HUES6 (cell line): ENCODE measurements around the gene SLC26A4.
"Not testable (repeated sequence)": the region's sequence is repeated elsewhere in the genome, so short reads cannot be mapped to it uniquely, and the experiment has no call there.

Source experiments
- H3K27ac ChIP-seq: 2 replicates; pipeline ENCODE4 v1.7.0; 2013; ENCODE audit warnings: low read depth, mild to moderate bottlenecking, low read length, inconsistent platforms
- H3K27me3 ChIP-seq: 2 replicates; pipeline ENCODE4 v1.6.1; 2013; ENCODE audit warnings: low read length; ENCODE audit not compliant: control insufficient read depth, insufficient read depth
- H3K36me3 ChIP-seq: 2 replicates; pipeline ENCODE4 v1.6.1; 2013; ENCODE audit warnings: low read length; ENCODE audit not compliant: control insufficient read depth, insufficient read depth
- H3K4me1 ChIP-seq: 2 replicates; pipeline ENCODE4 v1.6.1; 2013; ENCODE audit warnings: low read length; ENCODE audit not compliant: control insufficient read depth, insufficient read depth
- H3K4me3 ChIP-seq: 2 replicates; pipeline ENCODE4 v1.5.1; 2013; ENCODE audit warnings: low read depth, low read length
- H3K9ac ChIP-seq: one replicate; pipeline ENCODE4 v1.6.1; 2013; ENCODE audit warnings: mild to moderate bottlenecking, low read length
- H3K9me3 ChIP-seq: 2 replicates; pipeline ENCODE4 v1.6.1; 2013; ENCODE audit warnings: low read depth, low read length; ENCODE audit not compliant: control insufficient read depth, insufficient read depth

Gene SLC26A4

GRCh38 chr7:107631588-107632491, 28.8 kb upstream of the SLC26A4 start:
- Histone ChIP-seq H3K27ac (no peak overlapping the region), H3K9ac (no peak overlapping the region), H3K4me3 (no peak overlapping the region), H3K36me3 (no peaks in the 10 kb centered on the region), H3K27me3 (no peaks in the 10 kb centered on the region), H3K9me3 (no peaks in the 10 kb centered on the region), H3K4me1 (peaks cover 8% of the 10 kb centered on the region; the same call in 1 of the 2 replicates)

- Histone ChIP-seq H3K9ac (no peak overlapping the region), H3K27ac (no peak overlapping the region), H3K4me3 (no peak overlapping the region), H3K9me3 (no peaks in the 10 kb centered on the region), H3K27me3 (no peaks in the 10 kb centered on the region), H3K4me1 (peaks cover 8% of the 10 kb centered on the region; the same call in 1 of the 2 replicates), H3K36me3 (no peaks in the 10 kb centered on the region)
Observed at GRCh38 chr7:107632492-107632865, 28.1 kb upstream of the SLC26A4 start.

GRCh38 chr7:107638594-107638993, 22.0 kb upstream of the SLC26A4 start:
- H3K36me3 ChIP-seq = no peaks in the 10 kb centered on the region
- H3K9ac ChIP-seq = no peak overlapping the region
- H3K27ac ChIP-seq = no peak overlapping the region
- H3K4me1 ChIP-seq = no peaks in the 10 kb centered on the region
- no peaks in the 10 kb centered on the region; the same call in 1 of the 2 replicates for H3K27me3 ChIP-seq
- no peak overlapping the region for H3K4me3 ChIP-seq
- no peaks in the 10 kb centered on the region for H3K9me3 ChIP-seq

GRCh38 chr7:107639070-107639469, 21.6 kb upstream of the SLC26A4 start:
- not testable (repeated sequence) for H3K27ac ChIP-seq, H3K27me3 ChIP-seq, H3K4me3 ChIP-seq

GRCh38 chr7:107641676-107642075, 19.0 kb upstream of the SLC26A4 start:
- Histone ChIP-seq H3K9ac (no peak overlapping the region), H3K4me1 (no peaks in the 10 kb centered on the region), H3K36me3 (no peaks in the 10 kb centered on the region), H3K9me3 (no peaks in the 10 kb centered on the region), H3K4me3 (no peak overlapping the region), H3K27ac (no peak overlapping the region), H3K27me3 (no peaks in the 10 kb centered on the region; the same call in 1 of the 2 replicates)

More at GRCh38 chr7:107639070-107639469, 21.6 kb upstream of the SLC26A4 start:
- H3K36me3 ChIP-seq, H3K9me3 ChIP-seq, H3K9ac ChIP-seq, H3K4me1 ChIP-seq: not testable (repeated sequence)

GRCh38 chr7:107642501-107642900, 18.1 kb upstream of the SLC26A4 start:
- no peak overlapping the region for H3K27ac ChIP-seq
- no peaks in the 10 kb centered on the region for H3K36me3 ChIP-seq
- no peak overlapping the region for H3K4me3 ChIP-seq
- H3K9ac ChIP-seq = no peak overlapping the region
- no peaks in the 10 kb centered on the region for H3K4me1 ChIP-seq
- H3K27me3 ChIP-seq = no peaks in the 10 kb centered on the region; the same call in 1 of the 2 replicates
- no peaks in the 10 kb centered on the region for H3K9me3 ChIP-seq

GRCh38 chr7:107643407-107643806, 17.2 kb upstream of the SLC26A4 start:
- Histone ChIP-seq H3K36me3 (no peaks in the 10 kb centered on the region), H3K27ac (no peak overlapping the region), H3K4me3 (no peak overlapping the region), H3K27me3 (no peaks in the 10 kb centered on the region; the same call in 1 of the 2 replicates), H3K9ac (no peak overlapping the region), H3K4me1 (no peaks in the 10 kb centered on the region), H3K9me3 (no peaks in the 10 kb centered on the region)

- no peak overlapping the region for H3K4me3 ChIP-seq
- H3K36me3 ChIP-seq = no peaks in the 10 kb centered on the region
- no peaks in the 10 kb centered on the region for H3K9me3 ChIP-seq
- H3K4me1 ChIP-seq = no peaks in the 10 kb centered on the region
- H3K27ac ChIP-seq = no peak overlapping the region
- H3K9ac ChIP-seq = no peak overlapping the region
- H3K27me3 ChIP-seq = no peaks in the 10 kb centered on the region; the same call in 1 of the 2 replicates
Observed at GRCh38 chr7:107643938-107644308, 16.7 kb upstream of the SLC26A4 start.

GRCh38 chr7:107644309-107644974, 16.2 kb upstream of the SLC26A4 start:
- no peak overlapping the region for H3K4me3 ChIP-seq
- H3K4me1 ChIP-seq = no peaks in the 10 kb centered on the region
- H3K9me3 ChIP-seq = no peaks in the 10 kb centered on the region
- no peaks in the 10 kb centered on the region; the same call in 1 of the 2 replicates for H3K27me3 ChIP-seq
- H3K9ac ChIP-seq = no peak overlapping the region
- H3K27ac ChIP-seq = no peak overlapping the region
- H3K36me3 ChIP-seq = no peaks in the 10 kb centered on the region

- H3K4me1 ChIP-seq = no peaks in the 10 kb centered on the region
- no peak overlapping the region for H3K9ac ChIP-seq
Observed at GRCh38 chr7:107652642-107653041, 8.0 kb upstream of the SLC26A4 start.

GRCh38 chr7:107658467-107658866, 2.2 kb upstream of the SLC26A4 start:
- Histone ChIP-seq H3K4me3 (no peak overlapping the region), H3K9ac (no peak overlapping the region), H3K36me3 (no peaks in the 10 kb centered on the region), H3K27ac (no peak overlapping the region), H3K27me3 (peaks cover 66% of the 10 kb centered on the region), H3K9me3 (no peaks in the 10 kb centered on the region), H3K4me1 (0 out of 2 replicates have a peak, but pooled peaks cover 5% of the 10 kb centered on the region)

More at GRCh38 chr7:107652642-107653041, 8.0 kb upstream of the SLC26A4 start:
- no peaks in the 10 kb centered on the region for H3K36me3 ChIP-seq
- H3K27ac ChIP-seq = no peak overlapping the region
- H3K9me3 ChIP-seq = peaks cover 6% of the 10 kb centered on the region; the same call in 1 of the 2 replicates
- H3K4me3 ChIP-seq = no peak overlapping the region
- H3K27me3 ChIP-seq = peaks cover 7% of the 10 kb centered on the region
